GM18873 (cell line): ENCODE results near the gene KPRP.

Experiments used
- ATAC-seq: cut with Tn5 transposase; IDR thresholded peaks from one replicate; pipeline ENCODE4 v1.9.1; 2021; ENCODE audit warnings: mild to moderate bottlenecking, moderate library complexity, moderate number of reproducible peaks; ENCODE audit not compliant: unreplicated experiment, low FRiP score

The KPRP gene

DNA sequence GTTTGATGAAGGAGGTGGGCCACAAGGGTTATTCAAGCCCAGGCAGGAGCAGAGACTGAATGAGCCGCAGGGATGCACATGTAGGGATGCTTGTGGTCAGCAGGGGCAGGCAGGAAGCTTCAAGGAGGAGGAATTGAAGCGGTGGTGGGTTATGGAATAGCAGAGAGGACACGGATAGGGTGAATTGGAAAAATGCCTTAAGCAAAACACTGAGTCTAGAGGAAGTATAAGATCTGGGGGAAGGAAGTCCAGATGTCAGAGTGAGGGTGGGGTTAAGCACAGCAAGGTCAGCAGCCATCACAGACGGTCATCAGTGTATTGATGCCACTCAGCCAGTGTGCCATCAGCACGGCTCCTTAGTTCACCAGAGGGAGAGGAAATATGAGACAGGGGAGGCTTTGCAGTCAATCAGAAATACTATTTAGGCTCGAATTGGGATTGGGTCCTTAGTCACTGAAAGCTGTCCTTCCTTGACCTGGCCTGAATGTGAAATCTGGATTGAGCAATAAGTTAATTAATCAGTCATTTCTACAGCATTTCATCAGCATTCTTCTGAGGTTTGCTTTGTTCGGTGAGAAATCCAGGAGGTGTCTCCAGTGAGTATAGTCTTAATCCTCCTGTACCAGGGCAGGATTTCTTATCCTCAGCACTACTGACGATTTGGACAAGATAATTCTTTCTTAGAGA, 11.2 kb downstream of the KPRP start:
- no peak for ATAC-seq

DNA sequence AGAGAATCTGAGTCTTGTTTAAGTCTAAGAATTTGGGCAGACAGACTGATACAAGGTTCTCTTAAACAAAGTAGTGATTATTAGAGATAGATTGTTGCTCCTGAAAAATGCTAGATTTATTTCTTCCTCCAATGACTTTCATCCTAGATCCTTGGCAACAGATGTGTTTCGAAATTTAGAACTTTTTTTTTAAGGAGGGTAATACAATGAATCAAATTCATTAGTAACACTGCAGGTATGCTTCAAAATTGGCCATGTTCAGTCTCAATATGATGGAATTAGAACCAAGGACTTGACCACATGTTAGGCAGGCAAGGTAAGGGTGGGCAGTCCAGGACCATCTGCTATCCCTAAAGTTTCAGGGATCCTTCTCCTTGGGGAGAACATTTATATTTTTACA, 12.6 kb downstream of the KPRP start:
- ATAC-seq, result no peak

DNA sequence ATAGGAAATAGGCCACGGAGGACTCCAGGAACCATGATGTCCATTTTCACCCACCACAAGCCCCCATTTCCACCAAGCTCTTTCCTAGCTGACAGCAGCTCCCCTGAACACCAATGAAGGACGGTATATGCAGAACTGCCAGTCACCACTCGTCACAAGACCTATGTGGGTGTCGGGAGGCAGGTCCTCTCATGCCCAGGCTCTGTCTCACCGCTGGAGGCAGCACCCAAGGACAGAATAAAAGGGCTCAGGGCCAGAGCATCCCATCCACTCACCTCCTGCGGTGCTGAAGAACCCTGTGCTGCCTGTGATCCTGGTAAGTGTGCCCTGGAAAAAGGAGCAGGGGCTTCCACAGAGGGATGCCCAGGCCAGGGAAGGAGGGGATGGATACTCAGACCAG, 17.1 kb downstream of the KPRP start, which contains the start of gene LCE1F:
TSS of gene LCE1F (plus strand) at position 266 of the 400 bp plus-strand sequence. CDS start 1,232 bp downstream, outside the sequence.
- no peak for ATAC-seq

DNA sequence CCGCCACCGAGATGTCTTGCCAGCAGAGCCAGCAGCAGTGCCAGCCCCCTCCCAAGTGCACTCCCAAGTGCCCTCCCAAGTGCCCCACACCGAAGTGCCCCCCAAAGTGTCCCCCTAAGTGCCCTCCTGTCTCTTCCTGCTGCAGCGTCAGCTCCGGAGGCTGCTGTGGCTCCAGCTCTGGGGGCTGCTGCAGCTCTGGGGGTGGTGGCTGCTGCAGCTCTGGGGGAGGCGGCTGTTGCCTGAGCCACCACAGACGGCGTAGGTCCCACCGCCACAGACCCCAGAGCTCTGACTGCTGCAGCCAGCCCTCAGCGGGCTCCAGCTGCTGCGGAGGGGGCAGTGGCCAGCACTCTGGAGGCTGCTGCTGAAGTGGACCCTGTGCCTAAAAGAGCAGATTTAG, 18.5 kb downstream of the KPRP start:
- ATAC-seq, result no peak

DNA sequence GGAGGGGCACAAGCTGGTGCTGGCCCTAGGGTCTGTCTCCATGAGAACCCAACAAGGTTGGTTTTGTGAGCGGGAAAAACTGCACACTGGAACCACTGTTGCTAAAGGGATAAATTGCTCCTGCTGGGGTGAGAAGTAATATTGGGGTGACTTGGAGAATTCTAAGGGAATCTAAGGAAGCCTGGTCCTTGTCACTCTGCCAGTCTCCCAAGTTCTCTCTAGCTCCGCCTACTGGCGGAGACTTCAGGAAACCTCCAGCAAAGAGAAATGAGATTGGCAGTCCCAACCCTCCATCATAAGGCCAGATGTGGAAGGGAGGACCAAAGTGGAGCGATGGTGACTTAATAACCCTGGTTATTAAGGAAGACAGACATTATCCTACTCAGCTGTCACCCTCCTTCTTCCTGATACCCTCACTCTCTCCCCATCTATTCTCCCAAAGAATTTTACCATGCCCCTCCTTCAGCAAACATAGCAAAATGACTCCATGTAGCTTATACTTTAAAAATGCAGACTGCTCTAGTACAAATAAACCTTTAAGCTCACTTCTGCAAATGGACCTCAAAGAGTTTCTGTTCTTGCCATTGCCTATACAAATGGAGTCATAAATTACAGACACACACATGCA, 19.8 kb downstream of the KPRP start:
- no peak for ATAC-seq

DNA sequence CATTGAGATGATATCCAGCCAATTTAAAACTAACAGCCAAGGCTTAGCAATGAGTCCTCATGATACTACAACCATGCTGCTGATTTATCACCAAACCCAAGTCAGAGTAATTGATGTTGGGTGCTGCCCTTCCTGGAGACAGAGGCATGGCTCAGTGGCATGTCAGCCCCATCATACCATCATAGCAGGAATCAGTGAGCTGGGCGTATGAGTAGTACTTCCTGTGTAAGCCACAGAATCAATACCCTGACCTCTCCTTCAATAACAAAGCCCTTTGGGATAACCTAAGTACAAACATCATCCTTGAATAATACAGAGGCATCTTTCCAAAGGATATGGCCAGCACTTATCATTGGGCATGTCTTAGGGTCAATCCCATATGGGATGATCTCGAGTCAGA, 25.3 kb downstream of the KPRP start:
- ATAC-seq, result no peak

DNA sequence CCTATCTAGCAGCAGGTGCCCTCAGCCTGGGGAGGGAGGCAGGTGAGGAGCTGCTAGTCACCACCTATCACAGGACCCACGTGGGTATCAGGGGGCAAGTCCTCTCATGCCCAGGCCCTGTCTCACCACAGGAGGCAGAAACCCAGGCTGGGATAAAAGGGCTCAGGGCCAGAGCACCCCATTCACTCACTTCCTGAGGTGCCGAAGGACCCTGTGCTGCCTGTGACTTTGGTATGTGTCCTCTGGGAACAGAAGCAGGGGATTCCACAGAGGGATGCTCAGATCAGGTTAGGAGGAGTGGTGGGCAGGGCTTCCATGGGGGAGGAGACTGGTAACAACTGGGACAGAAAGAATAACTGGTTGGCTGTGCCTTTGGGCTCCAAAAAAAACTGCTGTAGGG, 28.3 kb downstream of the KPRP start, which contains the start of gene LCE1E:
TSS of gene LCE1E (plus strand) at position 181 of the 400 bp plus-strand sequence. CDS start 1,043 bp downstream, outside the sequence.
- ATAC-seq, result no peak

DNA sequence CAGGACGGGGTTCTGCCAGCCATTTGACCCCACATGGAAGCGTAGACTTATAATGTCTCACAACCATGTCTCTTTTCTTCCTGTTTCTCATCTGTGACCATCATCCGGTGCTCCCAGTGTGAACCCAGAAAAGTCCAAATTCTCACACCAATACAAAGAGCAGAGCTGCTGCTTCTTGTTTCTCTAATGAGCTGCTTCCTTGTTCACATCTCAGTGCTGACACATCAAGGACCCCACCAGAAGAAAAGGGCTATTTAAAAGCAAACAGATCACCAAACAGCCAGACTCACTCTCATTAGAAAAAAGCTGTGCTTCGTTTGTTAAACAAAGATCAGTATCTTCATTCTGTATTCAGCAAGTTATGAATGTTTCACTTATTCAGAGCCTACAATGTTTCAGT, 37.9 kb downstream of the KPRP start:
- ATAC-seq, result no peak

DNA sequence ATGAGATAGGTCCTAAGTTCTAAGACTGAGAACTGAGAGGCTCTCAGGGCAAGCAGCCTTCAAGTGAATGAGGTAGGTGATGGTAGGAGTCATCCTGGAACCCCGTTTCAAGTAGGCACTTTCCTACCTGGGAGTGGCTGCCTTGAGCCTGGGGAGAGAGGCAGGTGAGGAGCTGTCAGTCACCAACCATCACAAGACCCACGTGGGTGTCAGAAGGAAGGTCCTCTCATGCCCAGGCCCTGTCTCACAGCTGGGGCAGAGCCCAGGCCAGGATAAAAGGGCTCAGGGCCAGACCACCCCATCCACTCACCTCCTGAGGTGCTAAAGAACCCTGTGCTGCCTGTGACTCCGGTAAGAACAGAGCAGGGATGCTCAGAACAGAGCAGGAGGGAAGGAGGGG, 38.6 kb downstream of the KPRP start, which contains the start of gene LCE1D:
TSS of gene LCE1D (plus strand) at position 301 of the 400 bp plus-strand sequence. CDS start 1,074 bp downstream, outside the sequence.
- no peak for ATAC-seq

DNA sequence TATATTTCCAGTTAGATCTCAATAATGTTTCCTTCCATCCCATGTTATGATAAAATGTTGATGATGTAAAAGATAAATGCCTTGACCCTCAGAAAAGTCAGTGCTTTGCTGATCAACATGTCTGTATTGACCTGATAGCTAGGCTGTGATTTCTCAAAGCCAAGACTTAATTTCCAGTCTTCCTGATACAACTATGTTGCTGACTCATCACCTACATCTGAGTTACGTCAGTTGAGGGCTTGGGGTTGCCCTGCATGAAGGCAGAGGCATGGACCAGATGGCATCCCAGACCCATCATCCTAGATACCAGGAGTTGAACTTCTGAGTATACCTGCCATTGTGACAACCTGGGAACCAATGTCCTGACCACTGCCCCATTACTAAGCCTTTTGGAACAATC, 43.5 kb downstream of the KPRP start:
- ATAC-seq, result no peak

DNA sequence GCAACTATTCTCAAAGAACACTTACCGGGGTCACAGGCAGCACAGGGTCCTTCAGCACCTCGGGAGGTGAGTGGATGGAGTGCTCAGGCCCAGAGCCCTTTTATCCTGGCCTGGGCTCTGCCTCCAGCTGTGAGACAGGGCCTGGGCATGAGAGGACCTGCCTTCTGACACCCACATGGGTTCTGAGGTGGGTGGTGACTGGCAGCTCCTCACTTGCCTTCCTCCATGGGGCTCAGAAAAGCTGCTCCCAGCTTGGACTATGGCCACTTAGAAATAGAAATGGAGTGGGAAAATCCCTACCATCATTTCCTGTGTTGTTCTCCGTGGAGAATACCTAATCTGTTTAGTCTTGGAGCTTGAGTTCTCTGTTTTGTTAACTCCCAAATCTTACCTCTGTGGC, 48.8 kb downstream of the KPRP start, which contains the start of gene LCE1C:
TSS of gene LCE1C (minus strand) at position 76 of the 400 bp plus-strand sequence. CDS start 1,173 bp downstream, outside the sequence.
- ATAC-seq, result no peak

DNA sequence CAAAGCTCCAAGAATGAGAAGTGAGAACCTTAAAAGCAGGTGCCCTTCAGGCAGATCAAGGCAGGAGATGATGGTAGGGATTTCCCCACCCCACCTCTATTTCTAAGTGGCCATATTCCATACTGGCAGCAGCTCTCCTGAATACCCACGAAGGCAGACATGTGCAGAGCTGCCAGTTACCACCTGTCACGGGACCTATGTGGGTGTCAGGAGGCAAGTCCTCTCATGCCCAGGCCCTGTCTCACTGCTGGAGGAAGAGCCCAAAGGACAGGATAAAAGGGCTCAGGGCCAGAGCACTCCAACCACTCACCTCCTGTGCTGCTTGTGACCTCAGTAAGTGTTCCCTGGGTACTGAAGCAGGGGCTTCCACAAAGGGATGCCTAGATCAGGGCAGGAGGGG, 53.2 kb downstream of the KPRP start:
- no peak for ATAC-seq
